Middle frontal gyrus (tissue), 1 donor: ENCODE data around the gene DAZL.
"Not testable (repeated sequence)": the region's sequence is repeated elsewhere in the genome, so short reads cannot be mapped to it uniquely, and the experiment has no call there.

ENCODE experiments used
- DNase-seq: peaks from one replicate; pipeline ENCODE4 v3.0.0-alpha.2; 2015; ENCODE audit warnings: low spot score; ENCODE audit errors: extremely low spot score

Gene DAZL

GRCh38 chr3:16604887-16605602 lies at the start of gene DAZL:
Gene DAZL (minus strand): TSS chr3:16605423. CDS start chr3:16605205, 218 bp downstream.
- DNase-seq: no peak

GRCh38 chr3:16654976-16655375 lies 49.8 kb upstream of the DAZL start:
- no peak for DNase-seq

GRCh38 chr3:16653712-16654111 lies 48.5 kb upstream of the DAZL start:
- DNase-seq: no peak

- no peak for DNase-seq
Observed at GRCh38 chr3:16647668-16648067, 42.4 kb upstream of the DAZL start.

GRCh38 chr3:16639806-16640205 lies 34.6 kb upstream of the DAZL start:
- no peak for DNase-seq

GRCh38 chr3:16633948-16634347 lies 28.7 kb upstream of the DAZL start:
- DNase-seq: no peak

GRCh38 chr3:16632395-16632794 lies 27.2 kb upstream of the DAZL start:
- no peak for DNase-seq

- no peak for DNase-seq
Observed at GRCh38 chr3:16618721-16619120, 13.5 kb upstream of the DAZL start.

- DNase-seq: not testable (repeated sequence)
Observed at GRCh38 chr3:16617155-16617554, 11.9 kb upstream of the DAZL start.

- no peak for DNase-seq
Observed at GRCh38 chr3:16616083-16616482, 10.9 kb upstream of the DAZL start.

- DNase-seq: no peak
Observed at GRCh38 chr3:16614033-16615031, 9.1 kb upstream of the DAZL start.

GRCh38 chr3:16609927-16610580 lies 4.8 kb upstream of the DAZL start:
- no peak for DNase-seq

- no peak for DNase-seq
Observed at GRCh38 chr3:16608816-16609215, 3.6 kb upstream of the DAZL start.

- DNase-seq: no peak
Observed at GRCh38 chr3:16607718-16608117, 2.5 kb upstream of the DAZL start.

- DNase-seq: no peak
Observed at GRCh38 chr3:16606398-16606797, 1.2 kb upstream of the DAZL start.

- no peak for DNase-seq
Observed at GRCh38 chr3:16605966-16606365, 743 bp upstream of the DAZL start.

GRCh38 chr3:16604433-16604832 lies 790 bp downstream of the DAZL start:
- DNase-seq: no peak

GRCh38 chr3:16601537-16602005 lies 3.7 kb downstream of the DAZL start:
- no peak for DNase-seq

- peak; percentile 85 for DNase-seq
Observed at GRCh38 chr3:16600780-16601536, 4.3 kb downstream of the DAZL start.

GRCh38 chr3:16599694-16600093 lies 5.5 kb downstream of the DAZL start:
- DNase-seq: no peak
